ENCODE data around the gene DNAJB11.

DNA sequence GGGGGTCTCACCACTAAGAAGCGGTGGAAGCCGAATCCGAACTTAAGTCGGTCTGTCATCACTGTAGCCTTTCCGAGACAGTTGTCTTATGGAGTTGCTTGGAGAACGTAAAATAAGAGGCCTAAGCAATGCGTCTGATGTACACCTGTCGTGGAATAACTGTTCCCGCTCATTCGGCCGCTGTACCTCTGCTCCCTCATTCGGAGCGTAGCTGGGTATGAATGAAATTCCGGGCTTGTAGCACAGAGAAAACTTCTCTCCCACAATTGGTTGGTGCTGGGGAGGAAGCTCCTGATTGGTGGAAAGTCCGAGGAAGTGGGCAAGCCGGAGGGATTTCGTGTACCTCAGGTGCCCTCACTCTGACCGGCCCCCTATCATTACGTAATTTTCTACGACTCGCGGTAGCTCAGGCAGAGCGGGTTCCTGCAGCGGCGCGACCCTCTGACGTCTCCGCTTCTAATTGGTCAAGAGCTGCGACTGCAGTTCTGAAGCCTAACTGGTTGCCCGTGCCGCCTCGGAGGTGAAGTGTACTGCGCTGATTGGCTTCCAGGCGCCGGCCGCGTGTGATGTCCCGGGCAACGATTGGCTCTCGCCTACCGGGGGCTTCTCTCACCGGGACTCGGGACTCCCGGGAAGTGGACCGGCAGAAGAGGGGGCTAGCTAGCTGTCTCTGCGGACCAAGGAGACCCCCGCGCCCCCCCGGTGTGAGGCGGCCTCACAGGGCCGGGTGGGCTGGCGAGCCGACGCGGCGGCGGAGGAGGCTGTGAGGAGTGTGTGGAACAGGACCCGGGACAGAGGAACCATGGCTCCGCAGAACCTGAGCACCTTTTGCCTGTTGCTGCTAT lies at the start of gene DNAJB11:
- TF ChIP-seq POLR2AphosphoS5 (IDR thresholded peaks at IDR 0.05; ENCODE audit: insufficient read depth in 1 of 2, low read depth in 1 of 2) (peak; percentile 89 to 98), POLR2A (IDR thresholded peaks at IDR 0.05) (peak in 1 of 2 donors; percentile 50)
- TF ChIP-seq, protein P1, sequence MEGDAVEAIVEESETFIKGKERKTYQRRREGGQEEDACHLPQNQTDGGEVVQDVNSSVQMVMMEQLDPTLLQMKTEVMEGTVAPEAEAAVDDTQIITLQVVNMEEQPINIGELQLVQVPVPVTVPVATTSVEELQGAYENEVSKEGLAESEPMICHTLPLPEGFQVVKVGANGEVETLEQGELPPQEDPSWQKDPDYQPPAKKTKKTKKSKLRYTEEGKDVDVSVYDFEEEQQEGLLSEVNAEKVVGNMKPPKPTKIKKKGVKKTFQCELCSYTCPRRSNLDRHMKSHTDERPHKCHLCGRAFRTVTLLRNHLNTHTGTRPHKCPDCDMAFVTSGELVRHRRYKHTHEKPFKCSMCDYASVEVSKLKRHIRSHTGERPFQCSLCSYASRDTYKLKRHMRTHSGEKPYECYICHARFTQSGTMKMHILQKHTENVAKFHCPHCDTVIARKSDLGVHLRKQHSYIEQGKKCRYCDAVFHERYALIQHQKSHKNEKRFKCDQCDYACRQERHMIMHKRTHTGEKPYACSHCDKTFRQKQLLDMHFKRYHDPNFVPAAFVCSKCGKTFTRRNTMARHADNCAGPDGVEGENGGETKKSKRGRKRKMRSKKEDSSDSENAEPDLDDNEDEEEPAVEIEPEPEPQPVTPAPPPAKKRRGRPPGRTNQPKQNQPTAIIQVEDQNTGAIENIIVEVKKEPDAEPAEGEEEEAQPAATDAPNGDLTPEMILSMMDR (IDR thresholded peaks at IDR 0.05), result no peak

All from vagina (tissue), 2 donors.